HEK293T (cell line): ENCODE results near the gene BICC1.

Experiments used
- FOXM1 ChIP-seq: fragments of 450-650 bp; IDR thresholded peaks from 2 replicates; pipeline ENCODE4 v1.6.1; 2017; ENCODE audit warnings: mild to moderate bottlenecking, borderline replicate concordance
- L3MBTL2 ChIP-seq: fragments of 450-650 bp; conservative IDR thresholded peaks from 2 replicates; pipeline ENCODE4 v1.6.1; 2016; ENCODE audit warnings: mild to moderate bottlenecking
- PKNOX1 ChIP-seq: fragments of 450-650 bp; IDR thresholded peaks from 2 replicates; pipeline ENCODE4 v1.6.1; 2016
- SP1 ChIP-seq: fragments of 450-650 bp; IDR thresholded peaks from 2 replicates; pipeline ENCODE4 v1.6.1; 2017
- SUZ12 ChIP-seq: fragments of 450-650 bp; IDR thresholded peaks from 2 replicates; pipeline ENCODE4 v1.6.1; 2016; ENCODE audit warnings: mild to moderate bottlenecking
- TARDBP ChIP-seq: fragments of 450-650 bp; IDR thresholded peaks from 2 replicates; pipeline ENCODE4 v1.6.1; 2016
- ZNF384 ChIP-seq: fragments of 450-650 bp; IDR thresholded peaks from 2 replicates; pipeline ENCODE4 v1.6.1; 2016

- TF ChIP-seq SP1 (no peak), SUZ12 (no peak), FOXM1 (no peak), ZNF384 (no peak), PKNOX1 (no peak), L3MBTL2 (no peak), TARDBP (no peak)
Observed at GRCh38 chr10:58753425-58753824, 240.8 kb downstream of the BICC1 start.
